KMS-11 (cell line): ENCODE results near the gene SMIM30.

Experiments used
- H2AFZ ChIP-seq: fragments of 200-600 bp; sonication (generic); 2 replicates; pipeline ENCODE4 v1.6.1; 2016; ENCODE audit warnings: antibody characterized with exemption, mixed run types, low read depth
- H3K27ac ChIP-seq: fragments of 200-600 bp; sonication (generic); 2 replicates; pipeline ENCODE4 v1.6.1; 2016; ENCODE audit warnings: mild to moderate bottlenecking, mixed run types
- H3K27me3 ChIP-seq: fragments of 200-600 bp; sonication (generic); 2 replicates; pipeline ENCODE4 v1.6.1; 2017; ENCODE audit warnings: mild to moderate bottlenecking, low read depth, mixed run types, moderate library complexity; ENCODE audit not compliant: insufficient read depth
- H3K36me3 ChIP-seq: fragments of 200-600 bp; sonication (generic); 2 replicates; pipeline ENCODE4 v1.6.1; 2017; ENCODE audit warnings: mild to moderate bottlenecking, mixed run types; ENCODE audit not compliant: insufficient read depth
- H3K4me1 ChIP-seq: fragments of 200-600 bp; sonication (generic); 2 replicates; pipeline ENCODE4 v1.6.1; 2016; ENCODE audit warnings: mild to moderate bottlenecking, low read depth, mixed run types; ENCODE audit not compliant: poor library complexity, severe bottlenecking
- H3K4me2 ChIP-seq: fragments of 200-600 bp; sonication (generic); 2 replicates; pipeline ENCODE4 v1.7.0; 2016; ENCODE audit warnings: mild to moderate bottlenecking, mixed run types
- H3K4me3 ChIP-seq: fragments of 200-600 bp; sonication (generic); IDR thresholded peaks from 2 replicates; pipeline ENCODE4 v1.6.1; 2017; ENCODE audit warnings: low read depth, low read length, mixed read lengths; ENCODE audit not compliant: insufficient read depth
- H3K79me2 ChIP-seq: fragments of 200-600 bp; sonication (generic); 2 replicates; pipeline ENCODE4 v1.6.1; 2016; ENCODE audit warnings: low read depth, mixed run types; ENCODE audit not compliant: insufficient read depth
- H3K9ac ChIP-seq: fragments of 200-600 bp; sonication (generic); 2 replicates; pipeline ENCODE4 v1.6.1; 2016; ENCODE audit warnings: mild to moderate bottlenecking, mixed run types
- H4K20me1 ChIP-seq: fragments of 200-600 bp; sonication (generic); 2 replicates; pipeline ENCODE4 v1.6.1; 2016; ENCODE audit warnings: mild to moderate bottlenecking, mixed run types; ENCODE audit not compliant: insufficient read depth
- TF ChIP-seq, protein P1 (sequence below): fragments of 200-600 bp; sonication (generic); conservative IDR thresholded peaks from 2 replicates; pipeline ENCODE4 v1.6.1; 2017; ENCODE audit warnings: low read depth, mild to moderate bottlenecking, antibody characterized with exemption, low read length, moderate library complexity, mixed read lengths

The SMIM30 gene

DNA sequence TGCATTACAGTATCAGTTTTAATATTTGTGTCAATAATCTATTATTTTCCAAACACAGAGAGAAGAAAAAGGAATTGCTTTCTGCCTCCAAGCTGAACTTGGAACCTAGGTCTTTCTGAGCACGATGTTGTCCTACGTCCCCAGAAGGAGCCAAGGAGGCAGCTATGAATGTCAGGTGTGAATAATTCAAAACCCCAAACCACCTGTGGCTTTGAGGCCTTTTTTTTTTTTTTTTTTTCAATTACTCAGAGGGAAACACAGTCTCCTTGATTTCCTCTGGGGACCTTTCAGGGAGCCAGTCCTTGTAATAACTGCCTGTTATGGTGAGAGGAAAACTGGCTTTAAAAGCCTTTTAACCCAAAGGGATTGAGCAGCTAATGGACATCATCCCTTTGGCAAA, 40.0 kb downstream of the SMIM30 start:
- Histone ChIP-seq H3K79me2 (no peaks in the 10 kb centered on the region), H3K27me3 (no peaks in the 10 kb centered on the region), H4K20me1 (no peaks in the 10 kb centered on the region), H3K4me2 (peak overlapping the region; percentile 12; the same call in 1 of the 2 replicates), H3K4me3 (no peak overlapping the region), H3K27ac (no peak overlapping the region), H2AFZ (no peak overlapping the region), H3K36me3 (no peaks in the 10 kb centered on the region), H3K9ac (no peak overlapping the region), H3K4me1 (peaks cover 32% of the 10 kb centered on the region)
- TF ChIP-seq, protein P1, sequence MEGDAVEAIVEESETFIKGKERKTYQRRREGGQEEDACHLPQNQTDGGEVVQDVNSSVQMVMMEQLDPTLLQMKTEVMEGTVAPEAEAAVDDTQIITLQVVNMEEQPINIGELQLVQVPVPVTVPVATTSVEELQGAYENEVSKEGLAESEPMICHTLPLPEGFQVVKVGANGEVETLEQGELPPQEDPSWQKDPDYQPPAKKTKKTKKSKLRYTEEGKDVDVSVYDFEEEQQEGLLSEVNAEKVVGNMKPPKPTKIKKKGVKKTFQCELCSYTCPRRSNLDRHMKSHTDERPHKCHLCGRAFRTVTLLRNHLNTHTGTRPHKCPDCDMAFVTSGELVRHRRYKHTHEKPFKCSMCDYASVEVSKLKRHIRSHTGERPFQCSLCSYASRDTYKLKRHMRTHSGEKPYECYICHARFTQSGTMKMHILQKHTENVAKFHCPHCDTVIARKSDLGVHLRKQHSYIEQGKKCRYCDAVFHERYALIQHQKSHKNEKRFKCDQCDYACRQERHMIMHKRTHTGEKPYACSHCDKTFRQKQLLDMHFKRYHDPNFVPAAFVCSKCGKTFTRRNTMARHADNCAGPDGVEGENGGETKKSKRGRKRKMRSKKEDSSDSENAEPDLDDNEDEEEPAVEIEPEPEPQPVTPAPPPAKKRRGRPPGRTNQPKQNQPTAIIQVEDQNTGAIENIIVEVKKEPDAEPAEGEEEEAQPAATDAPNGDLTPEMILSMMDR, result no peak

DNA sequence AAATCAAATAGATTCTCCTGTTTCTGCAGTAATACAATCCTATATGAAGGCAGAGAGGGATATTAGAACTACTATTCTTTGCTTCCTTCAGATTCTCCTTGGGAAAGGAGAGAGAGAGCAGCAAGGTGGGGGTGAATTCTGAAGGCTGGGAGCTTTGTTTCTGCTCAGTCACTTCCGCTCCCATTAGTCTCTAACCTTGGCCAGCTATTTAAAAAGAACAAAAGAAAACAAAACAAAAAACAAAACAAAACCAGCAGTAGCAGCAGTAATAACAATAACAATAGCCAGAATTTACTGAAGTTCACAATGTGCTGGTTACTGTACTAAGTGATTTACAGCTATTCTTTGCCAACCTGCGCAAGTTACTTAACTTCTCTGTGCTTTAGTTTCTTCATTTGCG, 41.7 kb downstream of the SMIM30 start:
- Histone ChIP-seq H3K36me3 (no peaks in the 10 kb centered on the region), H3K27ac (no peak overlapping the region), H3K4me3 (no peak overlapping the region), H3K9ac (no peak overlapping the region), H3K4me1 (peaks cover 20% of the 10 kb centered on the region), H2AFZ (no peak overlapping the region), H3K27me3 (no peaks in the 10 kb centered on the region), H4K20me1 (no peaks in the 10 kb centered on the region), H3K79me2 (no peaks in the 10 kb centered on the region), H3K4me2 (no peak overlapping the region)
- TF ChIP-seq, protein P1, result no peak

DNA sequence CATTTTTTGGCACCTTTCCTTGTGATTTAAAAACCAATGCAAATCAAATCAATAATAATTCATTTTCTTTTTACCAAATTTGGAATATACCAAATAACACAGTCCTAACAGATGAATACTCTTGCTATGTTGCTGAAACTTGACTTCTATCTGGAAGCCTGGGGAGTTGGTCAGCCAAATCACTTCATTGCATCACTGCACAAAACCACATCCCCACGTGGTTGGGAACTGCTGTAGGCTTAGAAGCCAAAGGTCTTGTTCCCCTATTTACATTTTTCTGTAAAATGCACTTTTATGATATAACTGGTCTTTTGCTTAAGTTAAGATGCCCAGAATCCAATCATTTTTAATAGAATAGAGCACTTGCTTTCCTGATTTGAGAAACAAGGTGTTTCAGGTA, 46.9 kb downstream of the SMIM30 start:
- H3K27me3 ChIP-seq, result no peaks in the 10 kb centered on the region
- H2AFZ ChIP-seq, result no peak overlapping the region
- H3K79me2 ChIP-seq, result no peaks in the 10 kb centered on the region
- no peaks in the 10 kb centered on the region for H3K36me3 ChIP-seq
- peak overlapping the region; percentile 26 for H3K4me2 ChIP-seq
- no peak overlapping the region for H3K4me3 ChIP-seq
- TF ChIP-seq, protein P1, result no peak
- no peak overlapping the region for H3K27ac ChIP-seq
- no peak overlapping the region for H3K9ac ChIP-seq
- H3K4me1 ChIP-seq, result peaks cover 13% of the 10 kb centered on the region
- no peaks in the 10 kb centered on the region for H4K20me1 ChIP-seq
